Spleen (tissue), 7 donors: ENCODE data around the gene UTP11.

Source experiments
- CTCF ChIP-seq, 11 experiments: fragments of 200-600 bp in 7 of 11; fragments of 450-650 bp in 4 of 11; sonication (generic) in 4 of 11; IDR thresholded peaks in 8 of 11; conservative IDR thresholded peaks in 3 of 11; 1 replicate in 7 of 11; 2 replicates in 4 of 11; pipeline versions ENCODE4 v1.4.0 to v1.8.0; 2016 to 2021; ENCODE audit warnings: antibody characterized with exemption in 11 of 11, inconsistent platforms in 4 of 11, mild to moderate bottlenecking in 1 of 11
- POLR2AphosphoS5 ChIP-seq, 3 donors: sonication (generic); formaldehyde crosslinking; IDR thresholded peaks; one replicate each; pipeline ENCODE4 v1.5.1; 2017; ENCODE audit warnings: antibody characterized with exemption in 3 of 3
- donor health status: DM: no; HTN: no; CAD: no; lungs with moderate emphysema.
- donor health status: DM: no; HTN: no; CAD: no.
- donor health status: DM: no; HTN: no; CAD: no.

GRCh38 chr1:38060498-38060897 lies 48.0 kb downstream of the UTP11 start:
- TF ChIP-seq CTCF (IDR thresholded peaks at IDR 0.05 in 8 of 11, conservative IDR thresholded peaks at IDR 0.05 in 3 of 11) (no peak), POLR2AphosphoS5 (IDR thresholded peaks at IDR 0.05) (no peak)
